ENCODE measurements around the gene PRM3. TPM values are rescaled to one million over a fixed set of nuclear protein-coding genes. Genes with fewer than 3 reads are reported as not detected.
A peak's percentile ranks its signal among the peaks of the same experiment; 100 is the strongest.

Gene PRM3
- total RNA-seq, 1 donor from 2014 or later, result not detected

GRCh38 chr16:11274964-11275363 is 1.5 kb upstream of the PRM3 start:
- Histone ChIP-seq H3K4me3 (no peak overlapping the region), H3K36me3 (no peaks in the 10 kb centered on the region), H3F3A (ENCODE audit: low read depth) (no peaks in the 10 kb centered on the region), H3K9ac (no peak overlapping the region), H3K27me3 (no peaks in the 10 kb centered on the region), H3K27ac (no peak overlapping the region), H3K9me3 (ENCODE audit: low read depth) (no peaks in the 10 kb centered on the region), H3K4me2 (no peak overlapping the region), H3K4me1 (no peaks in the 10 kb centered on the region), H4K20me1 (ENCODE audit: low read depth) (no peaks in the 10 kb centered on the region), H3K79me2 (ENCODE audit: low read depth) (no peaks in the 10 kb centered on the region), H2AFZ (replicated peaks) (no peak overlapping the region)
- TF ChIP-seq, protein P1, sequence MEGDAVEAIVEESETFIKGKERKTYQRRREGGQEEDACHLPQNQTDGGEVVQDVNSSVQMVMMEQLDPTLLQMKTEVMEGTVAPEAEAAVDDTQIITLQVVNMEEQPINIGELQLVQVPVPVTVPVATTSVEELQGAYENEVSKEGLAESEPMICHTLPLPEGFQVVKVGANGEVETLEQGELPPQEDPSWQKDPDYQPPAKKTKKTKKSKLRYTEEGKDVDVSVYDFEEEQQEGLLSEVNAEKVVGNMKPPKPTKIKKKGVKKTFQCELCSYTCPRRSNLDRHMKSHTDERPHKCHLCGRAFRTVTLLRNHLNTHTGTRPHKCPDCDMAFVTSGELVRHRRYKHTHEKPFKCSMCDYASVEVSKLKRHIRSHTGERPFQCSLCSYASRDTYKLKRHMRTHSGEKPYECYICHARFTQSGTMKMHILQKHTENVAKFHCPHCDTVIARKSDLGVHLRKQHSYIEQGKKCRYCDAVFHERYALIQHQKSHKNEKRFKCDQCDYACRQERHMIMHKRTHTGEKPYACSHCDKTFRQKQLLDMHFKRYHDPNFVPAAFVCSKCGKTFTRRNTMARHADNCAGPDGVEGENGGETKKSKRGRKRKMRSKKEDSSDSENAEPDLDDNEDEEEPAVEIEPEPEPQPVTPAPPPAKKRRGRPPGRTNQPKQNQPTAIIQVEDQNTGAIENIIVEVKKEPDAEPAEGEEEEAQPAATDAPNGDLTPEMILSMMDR (IDR thresholded peaks at IDR 0.05), result no peak
- no peak for TF ChIP-seq EZH2phosphoT487 (IDR thresholded peaks at IDR 0.05)
- no peak for TF ChIP-seq EZH2 (IDR thresholded peaks at IDR 0.05)
- DNase-seq (ENCODE audit: low spot score), result no peak
- H3K4me3 Mint-ChIP-seq, result no peak overlapping the region
- no peaks in the 10 kb centered on the region for H3K9me3 Mint-ChIP-seq
- peaks cover 22% of the 10 kb centered on the region for H3K4me1 Mint-ChIP-seq
- peaks cover 5% of the 10 kb centered on the region for H3K27me3 Mint-ChIP-seq (ENCODE audit: insufficient read depth, low read depth)
- no peaks in the 10 kb centered on the region for H3K36me3 Mint-ChIP-seq
- peak overlapping the region; percentile 89 for H3K27ac Mint-ChIP-seq

DNA sequence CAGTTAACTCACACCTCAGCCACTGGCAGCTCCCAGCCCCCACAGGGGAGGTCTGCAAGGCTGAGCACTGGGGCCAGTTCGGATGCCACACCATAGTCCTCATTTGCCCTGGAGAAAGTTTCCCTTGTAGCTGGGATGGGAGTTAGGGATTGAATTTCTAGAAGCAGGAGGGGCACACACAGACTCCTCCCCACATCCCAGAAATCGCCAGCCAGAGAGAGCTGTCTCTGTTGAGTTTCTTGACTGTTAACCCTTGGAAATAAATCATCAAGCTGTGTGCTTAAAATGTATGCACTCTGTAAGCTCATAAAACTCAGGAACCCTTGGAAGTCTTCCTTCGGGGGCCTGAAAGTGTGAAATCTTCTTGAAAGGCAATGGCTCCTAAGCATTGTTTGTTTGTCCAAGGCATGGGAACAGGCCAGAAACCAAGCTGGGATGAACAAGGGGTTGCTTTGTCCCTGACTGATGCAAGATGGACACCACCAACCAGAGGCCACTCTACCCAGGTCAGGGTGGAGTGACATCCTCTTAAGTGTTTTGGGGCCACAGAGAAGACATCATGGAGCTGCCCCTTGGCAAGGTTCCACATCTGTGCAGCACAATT is 394 bp upstream of the PRM3 start:
- TF ChIP-seq, protein P1 (IDR thresholded peaks at IDR 0.05), result no peak
- no peak for TF ChIP-seq EZH2 (IDR thresholded peaks at IDR 0.05)
- no peak for TF ChIP-seq EZH2phosphoT487 (IDR thresholded peaks at IDR 0.05)
- peak overlapping the region; percentile 38 for H3K4me3 Mint-ChIP-seq
- DNase-seq (ENCODE audit: low spot score), result no peak

DNA sequence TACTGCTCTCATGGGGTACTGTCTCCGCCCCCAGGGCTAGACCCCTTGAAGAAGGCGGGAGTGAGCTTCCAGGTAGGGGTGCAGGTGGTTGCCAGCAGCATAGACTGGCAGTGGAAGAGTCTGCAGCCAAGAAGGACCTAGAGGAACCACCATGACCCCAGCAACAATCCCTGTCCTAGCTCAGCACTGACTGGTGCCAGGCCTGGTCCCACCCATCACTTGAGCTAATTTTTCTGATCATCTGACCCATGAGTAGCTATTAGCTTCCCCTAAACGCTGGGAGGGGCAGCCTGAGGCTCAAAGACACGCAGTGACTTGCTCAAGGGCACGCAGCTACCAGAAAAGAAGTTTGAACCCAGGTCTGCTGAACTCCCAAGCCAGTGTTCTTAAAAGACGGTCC is 945 bp downstream of the PRM3 start:
- no peak overlapping the region for H3K27ac ChIP-seq
- H3K9ac ChIP-seq, result no peak overlapping the region
- DNase-seq (ENCODE audit: low spot score), result no peak
- no peaks in the 10 kb centered on the region for H3K4me1 ChIP-seq
- Mint-ChIP-seq H3K36me3 (no peaks in the 10 kb centered on the region), H3K27ac (peak overlapping the region; percentile 21), H3K4me3 (no peak overlapping the region), H3K27me3 (ENCODE audit: insufficient read depth, low read depth) (peaks cover 7% of the 10 kb centered on the region), H3K4me1 (peaks cover 22% of the 10 kb centered on the region), H3K9me3 (no peaks in the 10 kb centered on the region)
- TF ChIP-seq, protein P1 (IDR thresholded peaks at IDR 0.05), result no peak
- TF ChIP-seq EZH2phosphoT487 (IDR thresholded peaks at IDR 0.05) (no peak), EZH2 (IDR thresholded peaks at IDR 0.05) (no peak)
- no peak overlapping the region for H3K4me2 ChIP-seq
- H3K36me3 ChIP-seq, result no peaks in the 10 kb centered on the region
- H3K4me3 ChIP-seq, result no peak overlapping the region
- no peaks in the 10 kb centered on the region for H3K9me3 ChIP-seq (ENCODE audit: low read depth)
- no peaks in the 10 kb centered on the region for H4K20me1 ChIP-seq (ENCODE audit: low read depth)
- no peaks in the 10 kb centered on the region for H3K27me3 ChIP-seq
- H2AFZ ChIP-seq (replicated peaks), result no peak overlapping the region
- H3K79me2 ChIP-seq (ENCODE audit: low read depth), result no peaks in the 10 kb centered on the region
- H3F3A ChIP-seq (ENCODE audit: low read depth), result no peaks in the 10 kb centered on the region

More for the DNA sequence above, 394 bp upstream of the PRM3 start:
- no peak overlapping the region for H3K27ac ChIP-seq
- no peaks in the 10 kb centered on the region for H4K20me1 ChIP-seq (ENCODE audit: low read depth)
- H3K9me3 Mint-ChIP-seq, result no peaks in the 10 kb centered on the region
- no peaks in the 10 kb centered on the region for H3K27me3 ChIP-seq
- no peaks in the 10 kb centered on the region for H3K36me3 ChIP-seq
- no peaks in the 10 kb centered on the region for H3K36me3 Mint-ChIP-seq
- H3K9ac ChIP-seq, result no peak overlapping the region
- H3K9me3 ChIP-seq (ENCODE audit: low read depth), result no peaks in the 10 kb centered on the region
- H3K79me2 ChIP-seq (ENCODE audit: low read depth), result no peaks in the 10 kb centered on the region
- H3F3A ChIP-seq (ENCODE audit: low read depth), result no peaks in the 10 kb centered on the region
- H3K4me1 ChIP-seq, result no peaks in the 10 kb centered on the region
- H2AFZ ChIP-seq (replicated peaks), result peak overlapping the region; percentile 33
- peaks cover 22% of the 10 kb centered on the region for H3K4me1 Mint-ChIP-seq
- peak overlapping the region; percentile 97 for H3K27ac Mint-ChIP-seq
- H3K27me3 Mint-ChIP-seq (ENCODE audit: insufficient read depth, low read depth), result peaks cover 7% of the 10 kb centered on the region
- H3K4me2 ChIP-seq, result no peak overlapping the region
- no peak overlapping the region for H3K4me3 ChIP-seq
